Breast epithelium (tissue), 4 donors: Measurements from ENCODE around the gene ITGB5. TPM values are rescaled to one million over a fixed set of nuclear protein-coding genes. Genes with fewer than 3 reads are reported as not detected.
A peak's percentile ranks its signal among the peaks of the same experiment; 100 is the strongest.

Experiments
- DNase-seq, 2 donors: peaks; one replicate each; pipeline ENCODE4 v3.0.0-alpha.2; 2019; ENCODE audit warnings: low spot score in 2 of 2
- H3K27ac ChIP-seq, 2 donors: fragments of 200-600 bp; sonication (generic) in 1 of 2; one replicate each; pipeline ENCODE4 v1.5.1; 2016 to 2019; ENCODE audit warnings: mild to moderate bottlenecking in 1 of 2
- H3K27me3 ChIP-seq, 2 donors: fragments of 200-600 bp; sonication (generic) in 1 of 2; one replicate each; pipeline versions ENCODE4 v1.5.1 to v1.6.0; 2017 to 2019; ENCODE audit warnings: control low read depth in 1 of 2, mild to moderate bottlenecking in 1 of 2
- H3K36me3 ChIP-seq: fragments of 200-600 bp; one replicate; pipeline ENCODE4 v1.5.1; 2019
- H3K4me1 ChIP-seq, 2 donors: fragments of 200-600 bp; sonication (generic); one replicate each; pipeline ENCODE4 v1.5.1; 2016 to 2019; ENCODE audit warnings: control low read depth in 1 of 2
- H3K4me3 ChIP-seq, 3 donors: fragments of 200-600 bp; sonication (generic); 1 replicate in 2 of 3; 2 replicates in 1 of 3; pipeline ENCODE4 v1.5.1; 2016 to 2019; ENCODE audit warnings: mild to moderate bottlenecking in 3 of 3, moderate library complexity in 2 of 3
- H3K9me3 ChIP-seq, 2 donors: fragments of 200-600 bp; sonication (generic) in 1 of 2; one replicate each; pipeline ENCODE4 v1.5.1; 2016 to 2019; ENCODE audit warnings: control low read depth in 1 of 2
- POLR2A ChIP-seq: fragments of 450-650 bp; IDR thresholded peaks from one replicate; pipeline ENCODE4 v1.6.1; 2016; ENCODE audit warnings: antibody characterized with exemption, mild to moderate bottlenecking, moderate library complexity
- POLR2AphosphoS5 ChIP-seq, 3 donors: sonication (generic); formaldehyde crosslinking; IDR thresholded peaks; one replicate each; pipeline ENCODE4 v1.6.1; 2017; ENCODE audit warnings: antibody characterized with exemption in 3 of 3
- intact Hi-C: fragments of 100-400 bp; cut with DNase I; formaldehyde crosslinking; loops from one replicate; pipeline ENCODE4 v1.15.1; 2023; ENCODE audit warnings: low total_unique reads
- total RNA-seq, 3 donors: library from RNA; depleted of rRNA; stranded (reverse); fragments of >200 nt; gene quantifications; one replicate each; pipeline ENCODE4 v1.1.0, GENCODE V29; 2016
- TF ChIP-seq, protein P1 (sequence below), 3 donors: fragments of 450-650 bp; IDR thresholded peaks; one replicate each; pipeline ENCODE4 v1.5.1; 2016 to 2017; ENCODE audit warnings: antibody characterized with exemption in 3 of 3, mild to moderate bottlenecking in 3 of 3, moderate library complexity in 3 of 3

ITGB5 gene
- total RNA-seq, 3 donors from 2014 or later: 80.1 to 286 (median 181) TPM

DNA sequence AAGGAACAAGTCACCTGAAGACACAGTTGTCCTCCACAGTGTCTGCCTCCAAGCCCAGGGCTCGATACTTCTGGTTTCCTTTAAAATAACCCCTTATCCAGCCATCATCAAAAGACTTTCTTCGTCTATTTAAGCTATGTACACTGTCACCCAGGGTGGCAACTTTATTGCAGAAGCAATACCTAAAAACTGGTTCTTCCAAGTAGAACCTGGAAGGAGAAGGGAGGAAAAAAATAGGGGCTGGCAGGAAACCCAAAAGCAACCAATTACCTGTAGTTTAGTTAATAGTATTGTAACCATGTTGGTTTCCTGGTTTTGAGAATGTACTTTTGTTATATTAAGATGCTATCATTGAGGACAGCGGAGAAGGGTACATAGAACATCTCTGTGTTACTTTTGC is 33.7 kb downstream of the ITGB5 start:
- H3K9me3 ChIP-seq: no peaks in the 10 kb centered on the region
- no peak overlapping the region for H3K4me3 ChIP-seq
- H3K36me3 ChIP-seq: no peaks in the 10 kb centered on the region
- TF ChIP-seq, protein P1, sequence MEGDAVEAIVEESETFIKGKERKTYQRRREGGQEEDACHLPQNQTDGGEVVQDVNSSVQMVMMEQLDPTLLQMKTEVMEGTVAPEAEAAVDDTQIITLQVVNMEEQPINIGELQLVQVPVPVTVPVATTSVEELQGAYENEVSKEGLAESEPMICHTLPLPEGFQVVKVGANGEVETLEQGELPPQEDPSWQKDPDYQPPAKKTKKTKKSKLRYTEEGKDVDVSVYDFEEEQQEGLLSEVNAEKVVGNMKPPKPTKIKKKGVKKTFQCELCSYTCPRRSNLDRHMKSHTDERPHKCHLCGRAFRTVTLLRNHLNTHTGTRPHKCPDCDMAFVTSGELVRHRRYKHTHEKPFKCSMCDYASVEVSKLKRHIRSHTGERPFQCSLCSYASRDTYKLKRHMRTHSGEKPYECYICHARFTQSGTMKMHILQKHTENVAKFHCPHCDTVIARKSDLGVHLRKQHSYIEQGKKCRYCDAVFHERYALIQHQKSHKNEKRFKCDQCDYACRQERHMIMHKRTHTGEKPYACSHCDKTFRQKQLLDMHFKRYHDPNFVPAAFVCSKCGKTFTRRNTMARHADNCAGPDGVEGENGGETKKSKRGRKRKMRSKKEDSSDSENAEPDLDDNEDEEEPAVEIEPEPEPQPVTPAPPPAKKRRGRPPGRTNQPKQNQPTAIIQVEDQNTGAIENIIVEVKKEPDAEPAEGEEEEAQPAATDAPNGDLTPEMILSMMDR (IDR thresholded peaks at IDR 0.05): no peak
- TF ChIP-seq POLR2A (no peak), POLR2AphosphoS5 (IDR thresholded peaks at IDR 0.05) (no peak)
- H3K27ac ChIP-seq: peak overlapping the region; percentile 20 to 48
- H3K27me3 ChIP-seq: no peaks in the 10 kb centered on the region
- no peak for DNase-seq
- intact Hi-C loops: no loop called here
- peaks cover 2 to 5% of the 10 kb centered on the region in 2 donors for H3K4me1 ChIP-seq

DNA sequence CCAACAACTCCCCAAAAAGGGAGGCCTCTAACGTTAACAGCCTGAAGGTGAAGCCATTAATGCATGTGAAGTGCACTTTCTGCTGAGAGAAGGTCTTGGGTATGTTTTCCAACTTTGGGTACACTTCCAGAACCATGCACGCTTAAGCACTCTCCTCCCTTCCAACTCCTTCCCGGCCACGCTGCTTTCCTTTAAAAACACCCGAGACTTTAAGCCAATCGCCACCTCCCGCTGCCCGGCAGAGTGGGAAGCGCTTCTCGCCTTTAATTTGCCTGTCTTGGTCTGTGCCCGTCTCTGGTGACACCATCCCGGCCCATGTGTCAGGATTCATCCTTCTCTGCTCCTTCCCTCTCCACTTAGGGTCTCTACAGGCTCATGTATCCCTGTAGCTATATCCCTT is 35.3 kb downstream of the ITGB5 start:
- Histone ChIP-seq H3K36me3 (no peaks in the 10 kb centered on the region), H3K27me3 (no peaks in the 10 kb centered on the region), H3K27ac (peak overlapping the region in 1 of 2 donors; percentile 33), H3K4me1 (peaks cover 2 to 5% of the 10 kb centered on the region in 2 donors), H3K9me3 (no peaks in the 10 kb centered on the region), H3K4me3 (no peak overlapping the region)
- TF ChIP-seq, protein P1 (IDR thresholded peaks at IDR 0.05): no peak
- TF ChIP-seq POLR2A (no peak), POLR2AphosphoS5 (IDR thresholded peaks at IDR 0.05) (no peak)
- intact Hi-C loops: no loop called here
- DNase-seq: no peak

DNA sequence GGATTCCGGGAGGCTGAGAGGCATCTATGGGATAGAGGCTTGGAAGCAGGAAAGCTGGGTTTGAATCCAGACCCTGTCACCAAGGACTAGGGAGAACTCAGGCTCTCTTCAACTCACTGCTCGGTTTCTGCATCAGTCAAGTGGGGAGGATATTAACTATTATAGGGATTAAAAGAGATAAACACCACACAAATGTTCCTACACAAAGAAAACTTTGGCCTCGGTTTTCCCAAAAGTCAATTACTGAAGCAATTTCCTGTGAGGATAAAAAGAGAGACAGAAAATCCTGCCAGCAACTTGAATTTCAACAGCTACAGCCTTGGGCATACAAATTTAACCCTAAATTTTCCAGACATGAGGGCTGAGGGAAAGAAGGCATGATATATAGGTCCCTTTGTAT is 36.0 kb downstream of the ITGB5 start:
- H3K4me1 ChIP-seq: peaks cover 2 to 5% of the 10 kb centered on the region in 2 donors
- DNase-seq: no peak
- peak overlapping the region; percentile 50 to 66 for H3K27ac ChIP-seq
- H3K4me3 ChIP-seq: no peak overlapping the region
- intact Hi-C loops: no loop called here
- no peaks in the 10 kb centered on the region for H3K36me3 ChIP-seq
- TF ChIP-seq POLR2A (no peak), POLR2AphosphoS5 (IDR thresholded peaks at IDR 0.05) (no peak)
- TF ChIP-seq, protein P1 (IDR thresholded peaks at IDR 0.05): no peak
- H3K27me3 ChIP-seq: no peaks in the 10 kb centered on the region
- H3K9me3 ChIP-seq: no peaks in the 10 kb centered on the region

DNA sequence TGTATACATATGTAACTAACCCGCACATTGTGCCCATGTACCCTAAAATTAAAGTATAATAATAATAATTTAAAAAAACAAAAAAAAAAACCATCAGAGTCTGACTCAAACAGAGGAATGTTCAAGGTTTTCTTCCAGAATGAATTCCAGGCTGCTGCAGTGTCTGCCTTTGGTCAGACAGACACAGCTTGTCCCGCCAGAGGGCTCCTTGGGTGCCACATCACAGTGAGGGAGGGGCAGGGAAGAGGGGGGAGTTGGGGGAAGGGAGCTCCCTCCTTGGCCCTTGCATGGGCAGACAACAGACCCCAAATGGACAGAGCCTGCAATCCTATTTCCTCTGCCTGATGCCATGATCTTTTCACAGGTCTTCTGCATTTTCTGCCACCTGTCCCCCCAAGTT is 36.5 kb downstream of the ITGB5 start:
- intact Hi-C loops: no loop called here
- Histone ChIP-seq H3K36me3 (no peaks in the 10 kb centered on the region), H3K9me3 (no peaks in the 10 kb centered on the region), H3K27ac (peak overlapping the region; percentile 50 to 66), H3K27me3 (no peaks in the 10 kb centered on the region), H3K4me3 (no peak overlapping the region), H3K4me1 (peaks cover 2 to 5% of the 10 kb centered on the region in 2 donors)
- DNase-seq: peak in 1 of 2 donors; percentile 49
- TF ChIP-seq POLR2A (no peak), POLR2AphosphoS5 (IDR thresholded peaks at IDR 0.05) (no peak)
- TF ChIP-seq, protein P1 (IDR thresholded peaks at IDR 0.05): no peak

DNA sequence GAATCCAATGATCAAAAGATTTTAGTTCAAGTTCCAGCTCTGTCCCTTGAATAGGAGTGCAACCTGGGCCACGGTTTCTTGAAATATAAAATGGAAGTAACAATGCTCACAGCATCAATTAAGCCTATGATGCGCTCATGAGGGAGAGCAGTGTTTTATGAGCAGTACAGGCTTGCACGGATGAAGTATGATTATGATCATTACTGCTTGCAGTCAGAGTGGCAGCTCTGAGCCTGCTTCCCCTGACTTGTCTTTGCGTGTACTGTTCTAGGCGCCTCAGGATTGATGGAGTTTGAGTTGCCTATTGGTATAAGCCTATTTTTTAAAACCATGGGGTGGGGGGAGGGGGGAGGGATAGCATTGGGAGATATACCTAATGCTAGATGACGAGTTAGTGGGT is 37.0 kb downstream of the ITGB5 start:
- no peak overlapping the region for H3K4me3 ChIP-seq
- H3K27me3 ChIP-seq: no peaks in the 10 kb centered on the region
- TF ChIP-seq, protein P1 (IDR thresholded peaks at IDR 0.05): no peak
- TF ChIP-seq POLR2AphosphoS5 (IDR thresholded peaks at IDR 0.05) (no peak), POLR2A (no peak)
- peak overlapping the region; percentile 15 to 44 for H3K27ac ChIP-seq
- DNase-seq: no peak
- intact Hi-C loops: no loop called here
- peaks cover 3 to 5% of the 10 kb centered on the region in 2 donors for H3K4me1 ChIP-seq
- H3K9me3 ChIP-seq: no peaks in the 10 kb centered on the region
- H3K36me3 ChIP-seq: no peaks in the 10 kb centered on the region
